GM18867 (cell line): ENCODE measurements around the gene PAPPA2.

Source experiments
- ATAC-seq: cut with Tn5 transposase; IDR thresholded peaks from one replicate; pipeline ENCODE4 v1.9.1; 2021; ENCODE audit warnings: mild to moderate bottlenecking, moderate library complexity; ENCODE audit not compliant: unreplicated experiment

Gene PAPPA2

GRCh38 chr1:176499671-176500070 lies 36.7 kb downstream of the PAPPA2 start:
- ATAC-seq = no peak

GRCh38 chr1:176501599-176501998 lies 38.6 kb downstream of the PAPPA2 start:
- ATAC-seq = no peak

GRCh38 chr1:176504848-176505553 lies 42.0 kb downstream of the PAPPA2 start:
- no peak for ATAC-seq

- no peak for ATAC-seq
Observed at GRCh38 chr1:176512966-176513365, 50.0 kb downstream of the PAPPA2 start.

- ATAC-seq = no peak
Observed at GRCh38 chr1:176515310-176515709, 52.3 kb downstream of the PAPPA2 start.

GRCh38 chr1:176517484-176517883 lies 54.5 kb downstream of the PAPPA2 start:
- peak; percentile 76 for ATAC-seq

- ATAC-seq = no peak
Observed at GRCh38 chr1:176521211-176521610, 58.2 kb downstream of the PAPPA2 start.

- no peak for ATAC-seq
Observed at GRCh38 chr1:176522310-176522845, 59.4 kb downstream of the PAPPA2 start.

- ATAC-seq = no peak
Observed at GRCh38 chr1:176529395-176530090, 66.6 kb downstream of the PAPPA2 start.

GRCh38 chr1:176531036-176531435 lies 68.1 kb downstream of the PAPPA2 start:
- no peak for ATAC-seq

GRCh38 chr1:176531921-176532897 lies 69.2 kb downstream of the PAPPA2 start:
- no peak for ATAC-seq

- ATAC-seq = no peak
Observed at GRCh38 chr1:176533020-176533419, 70.0 kb downstream of the PAPPA2 start.

GRCh38 chr1:176536588-176536987 lies 73.6 kb downstream of the PAPPA2 start:
- ATAC-seq = no peak

GRCh38 chr1:176539018-176539417 lies 76.0 kb downstream of the PAPPA2 start:
- ATAC-seq = no peak

GRCh38 chr1:176540428-176540827 lies 77.5 kb downstream of the PAPPA2 start:
- ATAC-seq = no peak

GRCh38 chr1:176541663-176542062 lies 78.7 kb downstream of the PAPPA2 start:
- no peak for ATAC-seq

GRCh38 chr1:176542352-176542751 lies 79.4 kb downstream of the PAPPA2 start:
- ATAC-seq = no peak

- no peak for ATAC-seq
Observed at GRCh38 chr1:176543360-176544129, 80.6 kb downstream of the PAPPA2 start.

GRCh38 chr1:176545034-176545639 lies 82.2 kb downstream of the PAPPA2 start:
- ATAC-seq = no peak

- ATAC-seq = no peak
Observed at GRCh38 chr1:176546825-176547224, 83.8 kb downstream of the PAPPA2 start.
